HepG2 (cell line): ENCODE results near the gene KRTAP5-4.

ENCODE experiments used
- CTCF ChIP-seq: sonication (generic); formaldehyde crosslinking; IDR thresholded peaks from 2 replicates; pipeline ENCODE4 v1.5.0; 2020; ENCODE audit warnings: mild to moderate bottlenecking, missing genetic modification reagents, moderate library complexity
- HDAC2 ChIP-seq: sonication (generic); formaldehyde crosslinking; IDR thresholded peaks from 2 replicates; pipeline ENCODE4 v1.4.0; 2020; ENCODE audit warnings: missing genetic modification reagents
- SMAD3 ChIP-seq: sonication (generic); formaldehyde crosslinking; IDR thresholded peaks from 2 replicates; pipeline ENCODE4 v1.4.0; 2020; ENCODE audit warnings: missing genetic modification reagents
- STAT5B ChIP-seq: sonication (generic); formaldehyde crosslinking; IDR thresholded peaks from 2 replicates; pipeline ENCODE4 v1.4.0; 2020; ENCODE audit warnings: missing genetic modification reagents
- ZNF576 ChIP-seq: sonication (generic); formaldehyde crosslinking; IDR thresholded peaks from 2 replicates; pipeline ENCODE4 v1.4.0; 2020; ENCODE audit warnings: mild to moderate bottlenecking, missing genetic modification reagents
- ZNF629 ChIP-seq: sonication (generic); formaldehyde crosslinking; conservative IDR thresholded peaks from 2 replicates; pipeline ENCODE4 v1.5.0; 2020; ENCODE audit warnings: missing genetic modification reagents

- TF ChIP-seq ZNF629 = no peak
- no peak for TF ChIP-seq STAT5B (CRISPR knock-in tag)
- TF ChIP-seq ZNF576 (CRISPR knock-in tag) = no peak
- no peak for TF ChIP-seq HDAC2 (CRISPR knock-in tag)
- no peak for TF ChIP-seq CTCF (CRISPR knock-in tag)
- no peak for TF ChIP-seq SMAD3 (CRISPR knock-in tag)
Measured at GRCh38 chr11:1600626-1601025, 21.3 kb downstream of the KRTAP5-4 start.
